Measurements from ENCODE around the gene MRNIP. TPM values are rescaled to one million over a fixed set of nuclear protein-coding genes. Genes with fewer than 3 reads are reported as not detected.

Gene MRNIP
- total and polyA plus RNA-seq, 7 experiments from 2014 or later: 19.4 to 133 (median 40.2) TPM

DNA sequence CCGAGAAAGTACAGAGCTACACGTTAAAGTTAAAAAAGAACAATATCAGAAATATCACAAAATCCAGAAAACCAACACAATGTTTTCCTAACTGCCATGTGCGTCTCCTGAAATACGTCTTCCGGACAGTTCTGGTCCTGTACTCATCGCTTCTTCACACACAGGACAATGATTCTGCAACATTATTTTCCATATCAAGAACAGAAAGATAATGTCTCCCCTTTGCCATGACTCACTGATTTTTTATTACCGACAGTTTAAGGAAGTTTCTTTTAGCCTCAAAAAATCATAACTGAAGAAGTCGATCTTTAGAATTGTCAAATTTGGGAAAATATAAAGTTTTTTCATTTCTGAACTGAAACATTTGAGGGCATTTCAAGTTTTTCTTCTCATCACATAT lies 46.5 kb upstream of the MRNIP start:
- H3K9me3 Mint-ChIP-seq: no peaks in the 10 kb centered on the region
- no peak overlapping the region for H3K27ac Mint-ChIP-seq
- H3K27me3 ChIP-seq (ENCODE audit: control insufficient read depth in 2 of 2, insufficient read depth in 2 of 2, low read length in 2 of 2): no peaks in the 10 kb centered on the region
- ATAC-seq: no peak
- H3K36me3 Mint-ChIP-seq: peaks cover 0 to 11% (median 9%) of the 10 kb centered on the region in 5 donors
- peak overlapping the region in 1 of 10 donors; percentile 16 for H3K4me3 Mint-ChIP-seq
- H3K4me3 ChIP-seq (ENCODE audit: low read length): no peak overlapping the region
- H3K4me1 Mint-ChIP-seq: peaks cover 7 to 40% (median 26%) of the 10 kb centered on the region in 7 donors
- ChIA-PET CTCF (interaction anchor here (1.5 kb wide), 1 partner anchor 103 kb away, joined by 3 read pairs; no protein-coding TSS in a partner anchor), POLR2A (no interaction called here)
- no peaks in the 10 kb centered on the region for H3K9me3 ChIP-seq (ENCODE audit: control insufficient read depth in 2 of 3, low read length in 3 of 3)
- peaks cover 0 to 32% (median 4%) of the 10 kb centered on the region in 3 experiments for H3K36me3 ChIP-seq (ENCODE audit: control insufficient read depth in 2 of 3, insufficient read depth in 3 of 3, low read length in 3 of 3)
- no peak overlapping the region for H3K27ac ChIP-seq (ENCODE audit: low read depth, low read length)
- intact Hi-C loops (cut with micrococcal nuclease): loop anchor here (5.0 kb wide), 6 partner anchors 83 to 353 kb away; partner anchors contain the start of genes RNF130 (in 2 of the 2), RUFY1 (in 2 of the 2), CANX (in 1 of the 2) and HNRNPH1 (in 1 of the 2)
- peaks cover 13 to 14% of the 10 kb centered on the region in 2 donors for H3K4me1 ChIP-seq (ENCODE audit: control insufficient read depth in 2 of 2, insufficient read depth in 2 of 2, low read length in 2 of 2)
- H3K27me3 Mint-ChIP-seq: no peaks in the 10 kb centered on the region
- no peak for DNase-seq

DNA sequence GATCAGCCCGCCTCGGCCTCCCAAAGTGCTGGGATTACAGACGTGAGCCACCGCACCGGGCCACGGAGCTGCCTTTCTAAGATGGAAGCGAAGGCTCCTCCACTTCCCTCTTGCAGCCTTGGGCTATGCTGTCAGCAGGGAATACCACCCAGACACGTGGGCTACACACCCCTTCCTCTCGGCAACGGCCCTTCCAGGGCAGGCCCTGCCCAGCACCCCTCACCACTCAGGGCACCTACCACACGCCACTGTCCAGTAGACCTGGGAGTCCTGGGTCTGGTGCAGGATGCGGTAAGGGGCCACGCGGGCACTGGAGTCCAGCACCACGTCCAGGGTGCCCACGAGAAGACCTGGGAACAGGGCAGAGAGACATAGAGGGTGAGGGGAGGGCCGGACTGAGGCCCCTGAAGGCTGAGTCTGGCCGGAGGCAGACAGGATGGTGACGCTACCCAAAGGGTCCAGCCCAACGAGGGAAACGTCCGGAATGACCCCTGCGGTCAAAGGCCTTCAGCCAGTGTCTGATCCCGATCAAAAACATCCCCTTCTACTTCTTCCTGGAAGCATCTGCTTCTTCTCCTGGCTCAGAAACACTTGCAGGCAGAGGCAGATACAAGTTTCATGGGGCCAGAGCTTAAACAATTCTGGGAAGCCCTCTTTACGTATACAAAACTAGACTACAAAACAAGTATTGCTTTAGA lies 46.0 kb upstream of the MRNIP start:
- POLR2A ChIA-PET: no interaction called here

DNA sequence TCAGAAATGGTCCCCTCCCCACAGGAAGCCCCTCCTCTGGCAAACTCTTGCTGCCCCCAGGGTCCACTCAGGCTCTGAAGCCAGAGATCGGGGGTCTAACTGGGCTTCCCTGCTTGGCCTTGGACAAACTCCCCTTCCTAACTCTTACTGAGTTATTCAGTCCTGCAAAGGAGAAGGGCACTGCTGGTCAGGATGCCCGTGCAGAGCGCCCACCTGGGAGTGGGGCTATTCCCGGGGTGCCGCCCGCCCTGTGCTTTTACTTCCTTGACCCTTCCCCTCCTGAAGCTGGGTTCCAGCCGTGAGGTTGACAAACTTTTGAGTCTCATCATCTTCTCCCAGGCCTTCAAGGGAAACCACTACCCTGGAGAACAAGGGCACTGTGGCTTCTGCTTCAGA lies 44.1 kb upstream of the MRNIP start:
- no peaks in the 10 kb centered on the region for H3K9me3 Mint-ChIP-seq
- H3K27ac ChIP-seq (ENCODE audit: low read depth, low read length): no peak overlapping the region
- intact Hi-C loops (cut with micrococcal nuclease): no loop called here
- no peaks in the 10 kb centered on the region for H3K27me3 ChIP-seq (ENCODE audit: control insufficient read depth in 2 of 2, insufficient read depth in 2 of 2, low read length in 2 of 2)
- H3K4me3 ChIP-seq (ENCODE audit: low read length): no peak overlapping the region
- POLR2A ChIA-PET: no interaction called here
- CTCF ChIA-PET: interaction anchor here (0.6 kb wide), 1 partner anchor 635 kb away, joined by 3 read pairs; no protein-coding TSS in a partner anchor
- ATAC-seq (no peak), DNase-seq (no peak)
- no peak overlapping the region for H3K4me3 Mint-ChIP-seq
- H3K36me3 ChIP-seq (ENCODE audit: control insufficient read depth in 2 of 3, insufficient read depth in 3 of 3, low read length in 3 of 3): peaks cover 0 to 47% (median 4%) of the 10 kb centered on the region in 3 experiments
- H3K27ac Mint-ChIP-seq: no peak overlapping the region
- no peaks in the 10 kb centered on the region for H3K9me3 ChIP-seq (ENCODE audit: control insufficient read depth in 2 of 3, low read length in 3 of 3)
- H3K36me3 Mint-ChIP-seq: peaks cover under 1 to 27% (median 11%) of the 10 kb centered on the region in 5 donors
- H3K4me1 Mint-ChIP-seq: peaks cover 7 to 26% (median 17%) of the 10 kb centered on the region in 7 donors
- peaks cover 5 to 7% of the 10 kb centered on the region in 2 donors for H3K4me1 ChIP-seq (ENCODE audit: control insufficient read depth in 2 of 2, insufficient read depth in 2 of 2, low read length in 2 of 2)
- H3K27me3 Mint-ChIP-seq: no peaks in the 10 kb centered on the region

More for the DNA sequence above, 46.0 kb upstream of the MRNIP start:
- Histone ChIP-seq H3K4me1 (ENCODE audit: control insufficient read depth in 2 of 2, insufficient read depth in 2 of 2, low read length in 2 of 2) (peaks cover 13 to 14% of the 10 kb centered on the region in 2 donors), H3K4me3 (ENCODE audit: low read length) (no peak overlapping the region), H3K27ac (ENCODE audit: low read depth, low read length) (no peak overlapping the region), H3K36me3 (ENCODE audit: control insufficient read depth in 2 of 3, insufficient read depth in 3 of 3, low read length in 3 of 3) (peaks cover 0 to 32% (median 4%) of the 10 kb centered on the region in 3 experiments), H3K27me3 (ENCODE audit: control insufficient read depth in 2 of 2, insufficient read depth in 2 of 2, low read length in 2 of 2) (no peaks in the 10 kb centered on the region), H3K9me3 (ENCODE audit: control insufficient read depth in 2 of 3, low read length in 3 of 3) (no peaks in the 10 kb centered on the region)
- intact Hi-C loops (cut with micrococcal nuclease): loop anchor here (5.0 kb wide), 6 partner anchors 82 to 352 kb away; partner anchors contain the start of genes RNF130 (in 2 of the 2), RUFY1 (in 2 of the 2), CANX (in 1 of the 2) and HNRNPH1 (in 1 of the 2)
- no peaks in the 10 kb centered on the region for H3K27me3 Mint-ChIP-seq
- no peaks in the 10 kb centered on the region for H3K9me3 Mint-ChIP-seq
- no peak overlapping the region for H3K27ac Mint-ChIP-seq
- CTCF ChIA-PET: interaction anchor here (1.5 kb wide), 1 partner anchor 103 kb away, joined by 3 read pairs; no protein-coding TSS in a partner anchor
- H3K4me1 Mint-ChIP-seq: peaks cover 7 to 36% (median 26%) of the 10 kb centered on the region in 7 donors
- no peak for DNase-seq
- H3K4me3 Mint-ChIP-seq: peak overlapping the region in 1 of 10 donors; percentile 26
- peaks cover 0 to 16% (median 9%) of the 10 kb centered on the region in 5 donors for H3K36me3 Mint-ChIP-seq
- no peak for ATAC-seq

DNA sequence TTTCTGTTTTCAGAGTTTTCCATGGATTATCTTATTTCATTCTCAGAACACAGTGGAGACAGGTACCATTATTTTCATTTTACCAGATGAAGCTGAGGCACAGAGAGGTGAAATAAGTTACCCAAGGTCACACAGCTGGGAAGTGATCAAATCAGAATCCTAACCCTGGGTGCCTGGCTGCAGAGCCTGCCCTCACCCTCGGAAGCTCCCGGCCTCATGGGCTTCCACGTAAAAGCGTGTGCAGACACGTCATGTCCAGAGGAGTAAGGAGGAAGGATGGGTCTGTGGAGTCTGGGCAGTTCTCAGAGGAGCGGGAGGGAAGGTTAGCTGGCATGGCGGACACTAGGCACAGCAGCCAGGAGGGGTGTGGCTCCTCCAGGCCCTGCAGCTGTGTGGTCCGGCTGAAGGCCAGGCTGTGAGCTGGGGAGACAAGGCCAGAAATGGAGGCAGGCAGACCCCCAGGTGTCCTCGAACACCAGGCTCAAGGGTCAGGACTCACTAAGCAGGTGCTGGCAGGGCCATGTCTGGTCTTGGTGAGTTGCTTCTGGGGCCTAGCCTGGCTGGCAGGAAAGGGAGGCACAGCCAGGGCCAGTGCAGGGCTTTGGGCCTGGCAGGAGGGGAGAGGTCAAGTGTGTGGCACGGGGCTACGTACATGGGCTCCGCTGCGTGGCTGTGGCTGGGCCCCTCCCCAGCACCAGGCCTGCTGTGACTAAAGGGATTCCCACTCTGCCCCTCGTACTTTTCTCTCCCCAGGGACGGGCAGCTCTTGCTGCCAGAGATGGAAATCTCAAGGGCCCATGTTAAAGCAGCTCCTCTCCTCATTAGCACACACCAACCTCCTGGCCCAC lies 43.5 kb upstream of the MRNIP start:
- peak overlapping the region in 2 of 9 donors; percentile 38 to 57 for H3K27ac Mint-ChIP-seq
- ATAC-seq (no peak), DNase-seq (no peak)
- peaks cover 7 to 26% (median 17%) of the 10 kb centered on the region in 7 donors for H3K4me1 Mint-ChIP-seq
- no peaks in the 10 kb centered on the region for H3K9me3 Mint-ChIP-seq
- H3K27ac ChIP-seq (ENCODE audit: low read depth, low read length): no peak overlapping the region
- H3K27me3 Mint-ChIP-seq: no peaks in the 10 kb centered on the region
- no peaks in the 10 kb centered on the region for H3K9me3 ChIP-seq (ENCODE audit: control insufficient read depth in 2 of 3, low read length in 3 of 3)
- H3K36me3 ChIP-seq (ENCODE audit: control insufficient read depth in 2 of 3, insufficient read depth in 3 of 3, low read length in 3 of 3): peaks cover 0 to 52% (median 4%) of the 10 kb centered on the region in 3 experiments
- H3K4me3 Mint-ChIP-seq: no peak overlapping the region
- peaks cover 3 to 32% (median 15%) of the 10 kb centered on the region in 5 donors for H3K36me3 Mint-ChIP-seq
- H3K4me3 ChIP-seq (ENCODE audit: low read length): no peak overlapping the region
- intact Hi-C loops (cut with micrococcal nuclease): no loop called here
- H3K4me1 ChIP-seq (ENCODE audit: control insufficient read depth in 2 of 2, insufficient read depth in 2 of 2, low read length in 2 of 2): peaks cover 5 to 7% of the 10 kb centered on the region in 2 donors
- CTCF ChIA-PET: interaction anchor here (0.6 kb wide), 1 partner anchor 636 kb away, joined by 3 read pairs; no protein-coding TSS in a partner anchor
- POLR2A ChIA-PET: no interaction called here
- H3K27me3 ChIP-seq (ENCODE audit: control insufficient read depth in 2 of 2, insufficient read depth in 2 of 2, low read length in 2 of 2): no peaks in the 10 kb centered on the region

DNA sequence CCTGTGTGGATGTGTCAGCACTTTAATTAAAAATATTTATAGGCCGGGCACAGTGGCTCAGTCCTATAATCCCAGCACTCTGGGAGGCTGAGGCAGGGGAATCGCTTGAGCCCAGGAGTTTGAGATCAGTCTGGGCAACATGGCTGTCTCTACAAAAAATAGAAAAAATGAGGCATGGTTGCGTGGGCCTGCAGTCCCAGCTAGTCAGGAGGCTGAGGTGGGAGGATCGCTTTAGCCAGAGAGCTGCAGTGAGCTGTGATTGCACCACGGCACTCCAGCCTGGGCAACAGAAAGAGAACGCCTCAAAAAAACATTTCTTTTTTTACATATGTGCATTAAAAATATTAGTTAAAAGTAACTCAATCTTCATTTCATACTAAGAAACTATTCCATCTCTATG lies 42.8 kb upstream of the MRNIP start:
- DNase-seq (no peak), ATAC-seq (no peak)
- ChIA-PET POLR2A (no interaction called here), CTCF (no interaction called here)
- H3K36me3 Mint-ChIP-seq: peaks cover 3 to 32% (median 15%) of the 10 kb centered on the region in 5 donors
- Histone ChIP-seq H3K9me3 (ENCODE audit: control insufficient read depth in 2 of 3, low read length in 3 of 3) (no peaks in the 10 kb centered on the region), H3K4me3 (ENCODE audit: low read length) (no peak overlapping the region), H3K36me3 (ENCODE audit: control insufficient read depth in 2 of 3, insufficient read depth in 3 of 3, low read length in 3 of 3) (peaks cover 0 to 52% (median 4%) of the 10 kb centered on the region in 3 experiments), H3K27ac (ENCODE audit: low read depth, low read length) (no peak overlapping the region), H3K27me3 (ENCODE audit: control insufficient read depth in 2 of 2, insufficient read depth in 2 of 2, low read length in 2 of 2) (no peaks in the 10 kb centered on the region), H3K4me1 (ENCODE audit: control insufficient read depth in 2 of 2, insufficient read depth in 2 of 2, low read length in 2 of 2) (peaks cover under 1 to 2% of the 10 kb centered on the region in 2 donors)
- H3K4me3 Mint-ChIP-seq: no peak overlapping the region
- H3K27me3 Mint-ChIP-seq: no peaks in the 10 kb centered on the region
- no peak overlapping the region for H3K27ac Mint-ChIP-seq
- H3K4me1 Mint-ChIP-seq: peaks cover 6 to 23% (median 14%) of the 10 kb centered on the region in 7 donors
- H3K9me3 Mint-ChIP-seq: no peaks in the 10 kb centered on the region
- intact Hi-C loops (cut with micrococcal nuclease): no loop called here

DNA sequence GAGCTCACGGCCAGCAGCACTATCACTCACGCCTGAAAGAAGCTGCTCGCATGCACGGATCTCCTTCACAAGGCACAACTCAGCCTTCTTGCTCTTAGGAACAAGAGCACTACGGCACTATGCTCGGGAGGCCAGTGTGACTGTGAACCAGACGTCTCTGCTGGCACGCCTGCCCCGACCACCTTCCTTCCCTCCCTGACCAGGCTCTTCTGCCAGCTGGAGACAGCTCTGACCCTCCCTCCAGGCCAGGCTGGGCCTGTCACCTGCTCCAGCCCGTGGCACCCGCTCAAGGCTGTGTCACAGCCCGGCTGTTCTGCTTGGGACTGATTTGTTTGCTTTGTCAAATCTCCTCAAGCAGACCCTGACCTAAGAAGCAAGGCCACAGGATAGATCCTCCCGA lies 42.1 kb upstream of the MRNIP start:
- DNase-seq (no peak), ATAC-seq (no peak)
- Histone ChIP-seq H3K36me3 (ENCODE audit: control insufficient read depth in 2 of 3, insufficient read depth in 3 of 3, low read length in 3 of 3) (peaks cover 0 to 58% (median 4%) of the 10 kb centered on the region in 3 experiments), H3K27me3 (ENCODE audit: control insufficient read depth in 2 of 2, insufficient read depth in 2 of 2, low read length in 2 of 2) (no peaks in the 10 kb centered on the region), H3K4me3 (ENCODE audit: low read length) (no peak overlapping the region), H3K9me3 (ENCODE audit: control insufficient read depth in 2 of 3, low read length in 3 of 3) (no peaks in the 10 kb centered on the region), H3K4me1 (ENCODE audit: control insufficient read depth in 2 of 2, insufficient read depth in 2 of 2, low read length in 2 of 2) (no peaks in the 10 kb centered on the region), H3K27ac (ENCODE audit: low read depth, low read length) (no peak overlapping the region)
- Mint-ChIP-seq H3K27me3 (no peaks in the 10 kb centered on the region), H3K9me3 (no peaks in the 10 kb centered on the region), H3K4me1 (peaks cover under 1 to 18% (median 7%) of the 10 kb centered on the region in 7 donors), H3K36me3 (peaks cover 3 to 36% (median 20%) of the 10 kb centered on the region in 5 donors), H3K27ac (no peak overlapping the region), H3K4me3 (no peak overlapping the region)
- CTCF ChIA-PET: no interaction called here
- POLR2A ChIA-PET: interaction anchor here (0.6 kb wide), 1 partner anchor 125 kb away, joined by 5 read pairs; no protein-coding TSS in a partner anchor
- intact Hi-C loops (cut with micrococcal nuclease): no loop called here

Measured in naive thymus-derived CD4-positive, alpha-beta T cell (primary cell).